Smooth muscle cell (in vitro differentiated cells): ENCODE measurements around the gene PRKD1. TPM values are rescaled to one million over a fixed set of nuclear protein-coding genes. Genes with fewer than 3 reads are reported as not detected.
"Not testable (repeated sequence)": the region's sequence is repeated elsewhere in the genome, so short reads cannot be mapped to it uniquely, and the experiment has no call there.

Source experiments
- DNase-seq: peaks from one replicate; lab custom pipeline; 2025; ENCODE audit not compliant: unreplicated experiment; lab: John Stamatoyannopoulos, UW
- H2AFZ ChIP-seq: fragments of 200-600 bp; sonication (generic); 2 replicates; pipeline ENCODE4 v1.6.0; 2016; ENCODE audit warnings: antibody characterized with exemption, low read depth, mild to moderate bottlenecking
- H3F3A ChIP-seq: fragments of 200-600 bp; sonication (generic); 2 replicates; pipeline ENCODE4 v1.6.0; 2017; ENCODE audit warnings: antibody characterized with exemption, low read depth
- H3K27ac ChIP-seq: fragments of 200-600 bp; sonication (generic); 2 replicates; pipeline ENCODE4 v1.5.1; 2016; ENCODE audit warnings: low read depth, mild to moderate bottlenecking
- H3K27me3 ChIP-seq: fragments of 200-600 bp; sonication (generic); 2 replicates; pipeline ENCODE4 v1.6.1; 2016; ENCODE audit warnings: low read depth, mild to moderate bottlenecking
- H3K36me3 ChIP-seq: fragments of 200-600 bp; sonication (generic); 2 replicates; pipeline ENCODE4 v1.5.1; 2016; ENCODE audit warnings: low read depth
- H3K4me1 ChIP-seq: fragments of 200-600 bp; sonication (generic); 2 replicates; pipeline ENCODE4 v1.5.1; 2016; ENCODE audit warnings: low read depth
- H3K4me2 ChIP-seq: fragments of 200-600 bp; sonication (generic); 2 replicates; pipeline ENCODE4 v1.6.0; 2016; ENCODE audit warnings: mild to moderate bottlenecking
- H3K4me3 ChIP-seq: fragments of 200-600 bp; sonication (generic); 2 replicates; pipeline ENCODE4 v1.5.1; 2016; ENCODE audit warnings: mild to moderate bottlenecking
- H3K79me2 ChIP-seq: fragments of 200-600 bp; sonication (generic); 2 replicates; pipeline ENCODE4 v1.6.0; 2016; ENCODE audit warnings: low read depth, mild to moderate bottlenecking
- H3K9ac ChIP-seq: fragments of 200-600 bp; sonication (generic); 2 replicates; pipeline ENCODE4 v1.6.0; 2016; ENCODE audit warnings: low read depth
- H3K9me3 ChIP-seq: fragments of 200-600 bp; sonication (generic); replicated peaks from 2 replicates; pipeline ENCODE4 v1.5.1; 2016; ENCODE audit warnings: low read depth
- H4K20me1 ChIP-seq: fragments of 200-600 bp; sonication (generic); 2 replicates; pipeline ENCODE4 v1.6.0; 2016; ENCODE audit warnings: low read depth
- WGBS: methylation state at CpG from one replicate; pipeline ENCODE4 v1.1.7; 2016; ENCODE audit warnings: low lambda C conversion rate; 5-methylcytosine and 5-hydroxymethylcytosine counted together
- polyA plus RNA-seq: library from polyadenylated mRNA; unstranded; fragments of >200 nt; fragmentation: Nextera tagmentation; extraction: Ambion mirVana; gene quantifications from 2 replicates; pipeline ENCODE4 v1.2.1, GENCODE V29; 2016
- total RNA-seq: library from RNA; depleted of rRNA; stranded (reverse); fragments of >200 nt; gene quantifications from 2 replicates; pipeline ENCODE4 v1.2.3, GENCODE V29; 2014
- TF ChIP-seq, protein P1 (sequence below): fragments of 200-600 bp; sonication (generic); IDR thresholded peaks from 2 replicates; pipeline ENCODE4 v1.5.1; 2017; ENCODE audit warnings: borderline replicate concordance, mild to moderate bottlenecking, antibody characterized with exemption; ENCODE audit not compliant: insufficient read depth, poor library complexity, severe bottlenecking

The PRKD1 gene
- total and polyA plus RNA-seq, 2 experiments from 2014 or later = 3.7 to 7.2 TPM

DNA sequence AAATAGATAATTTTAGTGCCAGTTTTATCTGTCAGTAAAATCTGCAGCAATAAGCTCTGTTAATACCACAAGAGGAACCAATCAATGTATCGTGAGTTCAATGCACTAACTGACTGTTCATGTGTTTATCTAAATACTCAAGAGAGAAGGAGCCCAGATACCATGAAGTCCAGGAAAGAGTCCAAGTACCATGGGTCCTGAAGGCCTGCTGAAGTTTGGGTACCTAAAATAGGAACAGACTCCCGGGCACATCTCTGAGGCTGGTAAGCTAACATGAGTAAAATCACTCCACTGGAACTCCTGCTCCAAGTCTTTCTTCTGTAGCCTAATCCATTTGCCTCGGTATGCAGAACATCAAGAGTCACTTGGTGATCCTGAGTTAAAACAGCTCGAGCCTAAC, 71.1 kb downstream of the PRKD1 start:
- Histone ChIP-seq H3K9me3 (no peaks in the 10 kb centered on the region), H3K27ac (no peak overlapping the region), H3K9ac (no peak overlapping the region), H3K4me2 (no peak overlapping the region), H3K36me3 (no peaks in the 10 kb centered on the region), H3K4me1 (no peaks in the 10 kb centered on the region), H3K4me3 (no peak overlapping the region), H2AFZ (no peak overlapping the region), H3K79me2 (no peaks in the 10 kb centered on the region), H4K20me1 (no peaks in the 10 kb centered on the region), H3F3A (no peaks in the 10 kb centered on the region), H3K27me3 (no peaks in the 10 kb centered on the region)
- TF ChIP-seq, protein P1, sequence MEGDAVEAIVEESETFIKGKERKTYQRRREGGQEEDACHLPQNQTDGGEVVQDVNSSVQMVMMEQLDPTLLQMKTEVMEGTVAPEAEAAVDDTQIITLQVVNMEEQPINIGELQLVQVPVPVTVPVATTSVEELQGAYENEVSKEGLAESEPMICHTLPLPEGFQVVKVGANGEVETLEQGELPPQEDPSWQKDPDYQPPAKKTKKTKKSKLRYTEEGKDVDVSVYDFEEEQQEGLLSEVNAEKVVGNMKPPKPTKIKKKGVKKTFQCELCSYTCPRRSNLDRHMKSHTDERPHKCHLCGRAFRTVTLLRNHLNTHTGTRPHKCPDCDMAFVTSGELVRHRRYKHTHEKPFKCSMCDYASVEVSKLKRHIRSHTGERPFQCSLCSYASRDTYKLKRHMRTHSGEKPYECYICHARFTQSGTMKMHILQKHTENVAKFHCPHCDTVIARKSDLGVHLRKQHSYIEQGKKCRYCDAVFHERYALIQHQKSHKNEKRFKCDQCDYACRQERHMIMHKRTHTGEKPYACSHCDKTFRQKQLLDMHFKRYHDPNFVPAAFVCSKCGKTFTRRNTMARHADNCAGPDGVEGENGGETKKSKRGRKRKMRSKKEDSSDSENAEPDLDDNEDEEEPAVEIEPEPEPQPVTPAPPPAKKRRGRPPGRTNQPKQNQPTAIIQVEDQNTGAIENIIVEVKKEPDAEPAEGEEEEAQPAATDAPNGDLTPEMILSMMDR = no peak
- WGBS = 94% methylated on average over 4 of the region's 4 CpGs
- DNase-seq = no peak

DNA sequence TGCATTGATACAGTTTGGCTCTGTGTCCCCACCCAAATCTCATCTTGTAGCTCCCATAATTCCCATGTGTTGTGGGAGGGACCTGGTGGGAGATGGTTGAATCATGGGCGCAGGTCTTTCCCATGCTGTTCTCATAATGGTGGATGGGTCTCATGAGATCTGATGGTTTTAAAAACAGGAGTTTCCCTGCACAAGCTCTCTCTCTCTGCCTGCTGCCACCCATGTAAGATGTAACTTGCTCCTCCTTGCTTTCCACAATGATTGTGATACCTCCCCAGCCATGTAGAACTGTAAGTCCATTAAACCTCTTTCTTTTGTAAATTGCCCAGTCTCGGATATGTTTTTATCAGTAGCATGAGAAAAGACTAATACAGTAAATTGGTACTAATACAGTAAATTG, 74.0 kb downstream of the PRKD1 start:
- H4K20me1 ChIP-seq, H2AFZ ChIP-seq, H3K9ac ChIP-seq, H3K27me3 ChIP-seq, H3K4me3 ChIP-seq, H3F3A ChIP-seq, H3K79me2 ChIP-seq, H3K36me3 ChIP-seq, H3K4me1 ChIP-seq, DNase-seq, H3K4me2 ChIP-seq, H3K9me3 ChIP-seq, H3K27ac ChIP-seq: not testable (repeated sequence)
- 100% methylated on average over 2 of the region's 2 CpGs for WGBS

DNA sequence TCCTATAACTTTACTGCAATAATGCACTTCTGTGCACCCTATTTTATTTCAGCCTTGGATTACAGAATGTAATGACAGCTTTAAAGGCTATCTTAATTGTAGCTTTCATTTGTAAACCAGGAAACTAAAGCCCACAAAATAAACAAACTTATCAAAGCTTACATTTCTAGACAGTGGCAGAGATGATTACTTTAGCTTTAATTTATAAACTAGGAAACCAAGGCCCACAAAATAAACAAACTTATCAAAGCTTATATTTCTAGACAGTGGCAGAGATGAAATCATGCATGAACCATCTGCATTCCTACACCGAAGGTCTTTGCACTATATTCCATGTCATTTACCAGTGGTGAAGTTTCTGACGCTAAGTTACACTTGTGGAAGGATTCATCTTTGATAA, 74.4 kb downstream of the PRKD1 start:
- TF ChIP-seq, protein P1 = no peak
- no peak overlapping the region for H3K4me3 ChIP-seq
- no peak overlapping the region for H3K9ac ChIP-seq
- H3K79me2 ChIP-seq = no peaks in the 10 kb centered on the region
- peak overlapping the region; percentile 44 for H3K4me2 ChIP-seq
- no peaks in the 10 kb centered on the region for H3K27me3 ChIP-seq
- WGBS = 31% methylated on average over 2 of the region's 2 CpGs
- no peaks in the 10 kb centered on the region for H3F3A ChIP-seq
- H3K9me3 ChIP-seq = no peaks in the 10 kb centered on the region
- no peak overlapping the region for H2AFZ ChIP-seq
- no peak overlapping the region for H3K27ac ChIP-seq
- no peaks in the 10 kb centered on the region for H4K20me1 ChIP-seq
- H3K36me3 ChIP-seq = no peaks in the 10 kb centered on the region
- no peak for DNase-seq
- no peaks in the 10 kb centered on the region for H3K4me1 ChIP-seq

DNA sequence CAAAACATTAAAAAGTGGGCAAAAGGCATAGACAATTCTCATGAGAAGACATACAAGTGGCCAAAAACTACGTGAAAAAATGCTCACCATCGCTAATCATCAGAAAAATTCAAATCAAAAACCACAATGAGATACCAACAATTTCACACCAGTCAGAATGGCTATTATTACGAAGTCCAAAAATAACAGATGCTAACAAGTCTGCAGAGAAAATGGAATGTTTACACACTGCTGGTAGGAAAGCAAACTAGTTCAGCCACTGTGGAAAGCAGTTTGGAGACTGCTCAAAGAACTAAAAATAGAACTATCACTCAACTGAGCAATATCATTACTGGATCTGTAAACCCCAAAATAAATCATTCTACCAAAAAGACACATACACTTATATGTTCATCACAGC, 76.2 kb downstream of the PRKD1 start:
- no peak overlapping the region for H3K4me3 ChIP-seq
- H3K27me3 ChIP-seq = no peaks in the 10 kb centered on the region
- no peaks in the 10 kb centered on the region for H3F3A ChIP-seq
- H3K79me2 ChIP-seq = no peaks in the 10 kb centered on the region
- 85% methylated on average over 3 of the region's 3 CpGs for WGBS
- H3K36me3 ChIP-seq = no peaks in the 10 kb centered on the region
- no peak for DNase-seq
- no peaks in the 10 kb centered on the region for H3K4me1 ChIP-seq
- no peak overlapping the region for H3K4me2 ChIP-seq
- no peaks in the 10 kb centered on the region for H4K20me1 ChIP-seq
- H2AFZ ChIP-seq = no peak overlapping the region
- H3K9me3 ChIP-seq = no peaks in the 10 kb centered on the region
- TF ChIP-seq, protein P1 = no peak
- H3K9ac ChIP-seq = no peak overlapping the region
- H3K27ac ChIP-seq = no peak overlapping the region
